C4-2B (cell line): Measurements from ENCODE around the gene LAMC3.

Source experiments
- H3K27ac ChIP-seq: fragments of 450-650 bp; 2 replicates; pipeline ENCODE4 v1.5.1; 2017
- ZFX ChIP-seq: fragments of 450-650 bp; IDR thresholded peaks from 2 replicates; pipeline ENCODE4 v1.6.1; 2017
- TF ChIP-seq, protein P1 (sequence below): fragments of 450-650 bp; conservative IDR thresholded peaks from 2 replicates; pipeline ENCODE4 v1.5.1; 2017; ENCODE audit warnings: mild to moderate bottlenecking

The LAMC3 gene

DNA sequence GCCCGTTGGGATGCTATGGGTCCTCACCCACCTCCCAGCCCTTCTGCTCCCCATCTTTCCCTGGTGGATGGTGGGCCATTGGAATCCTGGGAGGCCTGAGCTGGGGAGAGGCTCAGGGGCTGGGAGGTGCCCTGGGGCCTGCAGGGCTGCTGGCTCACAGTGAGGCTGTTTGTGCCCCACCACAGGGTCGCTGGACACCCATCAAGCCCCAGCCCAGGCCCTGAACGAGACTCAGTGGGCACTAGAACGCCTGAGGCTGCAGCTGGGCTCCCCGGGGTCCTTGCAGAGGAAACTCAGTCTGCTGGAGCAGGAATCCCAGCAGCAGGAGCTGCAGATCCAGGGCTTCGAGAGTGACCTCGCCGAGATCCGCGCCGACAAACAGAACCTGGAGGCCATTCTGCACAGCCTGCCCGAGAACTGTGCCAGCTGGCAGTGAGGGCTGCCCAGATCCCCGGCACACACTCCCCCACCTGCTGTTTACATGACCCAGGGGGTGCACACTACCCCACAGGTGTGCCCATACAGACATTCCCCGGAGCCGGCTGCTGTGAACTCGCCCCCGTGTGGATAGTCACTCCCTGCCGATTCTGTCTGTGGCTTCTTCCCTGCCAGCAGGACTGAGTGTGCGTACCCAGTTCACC lies 82.5 kb downstream of the LAMC3 start:
- TF ChIP-seq ZFX = no peak
- TF ChIP-seq, protein P1, sequence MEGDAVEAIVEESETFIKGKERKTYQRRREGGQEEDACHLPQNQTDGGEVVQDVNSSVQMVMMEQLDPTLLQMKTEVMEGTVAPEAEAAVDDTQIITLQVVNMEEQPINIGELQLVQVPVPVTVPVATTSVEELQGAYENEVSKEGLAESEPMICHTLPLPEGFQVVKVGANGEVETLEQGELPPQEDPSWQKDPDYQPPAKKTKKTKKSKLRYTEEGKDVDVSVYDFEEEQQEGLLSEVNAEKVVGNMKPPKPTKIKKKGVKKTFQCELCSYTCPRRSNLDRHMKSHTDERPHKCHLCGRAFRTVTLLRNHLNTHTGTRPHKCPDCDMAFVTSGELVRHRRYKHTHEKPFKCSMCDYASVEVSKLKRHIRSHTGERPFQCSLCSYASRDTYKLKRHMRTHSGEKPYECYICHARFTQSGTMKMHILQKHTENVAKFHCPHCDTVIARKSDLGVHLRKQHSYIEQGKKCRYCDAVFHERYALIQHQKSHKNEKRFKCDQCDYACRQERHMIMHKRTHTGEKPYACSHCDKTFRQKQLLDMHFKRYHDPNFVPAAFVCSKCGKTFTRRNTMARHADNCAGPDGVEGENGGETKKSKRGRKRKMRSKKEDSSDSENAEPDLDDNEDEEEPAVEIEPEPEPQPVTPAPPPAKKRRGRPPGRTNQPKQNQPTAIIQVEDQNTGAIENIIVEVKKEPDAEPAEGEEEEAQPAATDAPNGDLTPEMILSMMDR = no peak

DNA sequence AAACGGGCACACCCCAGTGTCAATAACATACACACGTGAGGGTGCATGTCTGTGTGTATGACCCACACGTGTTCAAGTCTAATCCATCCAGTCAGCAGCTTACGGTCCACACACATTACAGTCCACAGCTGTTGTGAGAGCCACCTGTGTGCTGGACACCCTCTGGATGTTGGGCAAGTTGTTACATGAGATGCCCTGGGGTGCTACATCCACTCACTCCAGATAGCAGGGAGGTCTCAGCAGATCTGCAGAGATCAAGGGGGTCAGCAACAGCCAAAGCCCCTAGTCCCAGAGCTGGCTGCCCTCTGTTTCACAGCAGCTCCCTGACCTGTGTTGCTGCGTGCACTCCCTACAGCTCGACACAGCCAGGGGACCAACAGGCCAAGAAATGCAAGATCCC lies 83.1 kb downstream of the LAMC3 start:
- H3K27ac ChIP-seq = peak overlapping the region; percentile 49
- TF ChIP-seq, protein P1 = no peak
- TF ChIP-seq ZFX = no peak

More for the DNA sequence above, 82.5 kb downstream of the LAMC3 start:
- no peak overlapping the region; the same call in 1 of the 2 replicates for H3K27ac ChIP-seq

DNA sequence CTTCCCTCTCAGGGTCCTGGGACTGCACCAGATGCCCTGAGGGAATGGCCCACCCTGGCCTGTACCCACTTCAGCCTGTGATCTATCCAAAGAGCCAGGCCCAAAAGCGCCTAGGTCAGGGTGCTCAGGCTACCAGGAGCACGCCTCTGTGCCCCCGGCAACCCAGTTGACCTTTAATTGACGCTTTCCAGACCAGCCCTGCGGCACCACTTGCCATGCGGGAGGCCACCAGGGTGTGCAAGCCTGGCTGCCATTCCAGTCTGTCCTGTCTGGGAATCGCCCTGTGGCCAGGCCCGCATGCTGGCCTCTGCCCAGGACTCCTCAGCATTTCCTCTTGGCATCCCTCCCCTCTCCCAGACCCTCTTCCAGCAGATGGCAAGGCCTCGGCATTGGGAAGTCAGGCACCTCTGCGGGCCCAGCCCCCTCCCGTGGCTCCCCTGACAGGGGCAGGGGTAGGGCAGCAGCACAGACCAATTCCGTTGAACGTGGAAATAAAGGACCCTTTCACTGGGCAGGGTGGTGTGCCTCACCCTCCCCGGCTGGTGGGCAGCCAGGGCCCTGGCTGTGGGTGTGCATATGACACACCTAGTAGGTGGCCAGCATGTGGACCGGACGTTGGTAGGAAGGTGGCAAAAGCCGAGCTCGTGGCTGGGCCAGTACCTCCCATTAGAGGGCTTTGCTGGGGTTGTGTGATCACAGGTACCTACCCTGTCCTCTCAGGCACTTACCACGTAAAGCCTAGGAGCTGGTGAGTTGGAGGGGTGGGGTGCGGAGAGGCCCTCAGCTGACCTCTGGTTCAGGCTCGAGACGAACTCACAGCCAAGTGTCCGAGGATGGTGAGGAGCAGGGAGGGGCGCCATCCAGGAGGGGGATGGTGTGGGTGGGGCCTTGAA lies 83.8 kb downstream of the LAMC3 start:
- peak overlapping the region; percentile 49 for H3K27ac ChIP-seq
- TF ChIP-seq, protein P1 = no peak
- TF ChIP-seq ZFX = peak; percentile 24; the same call in 1 of the 2 replicates

DNA sequence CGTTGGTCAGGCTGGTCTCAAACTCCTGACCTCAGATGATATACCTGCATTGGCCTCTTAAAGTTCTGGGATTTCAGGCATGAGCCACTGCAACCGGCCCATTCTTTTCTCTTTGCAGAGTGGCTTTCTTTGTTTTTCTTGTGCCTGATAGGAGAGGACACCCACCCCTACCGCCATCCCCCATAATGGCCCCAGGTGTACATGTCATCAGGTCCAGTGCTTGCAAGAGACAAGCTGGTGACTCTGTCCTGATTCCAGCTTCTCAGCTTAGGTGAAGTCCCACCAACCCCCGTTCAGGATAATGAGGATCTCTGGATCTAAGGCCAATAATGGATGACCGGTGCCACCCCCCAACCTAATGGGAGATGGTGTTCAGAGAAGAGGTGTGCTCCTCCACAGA lies 85.0 kb downstream of the LAMC3 start:
- H3K27ac ChIP-seq = no peak overlapping the region
- no peak for TF ChIP-seq ZFX
- TF ChIP-seq, protein P1 = no peak

DNA sequence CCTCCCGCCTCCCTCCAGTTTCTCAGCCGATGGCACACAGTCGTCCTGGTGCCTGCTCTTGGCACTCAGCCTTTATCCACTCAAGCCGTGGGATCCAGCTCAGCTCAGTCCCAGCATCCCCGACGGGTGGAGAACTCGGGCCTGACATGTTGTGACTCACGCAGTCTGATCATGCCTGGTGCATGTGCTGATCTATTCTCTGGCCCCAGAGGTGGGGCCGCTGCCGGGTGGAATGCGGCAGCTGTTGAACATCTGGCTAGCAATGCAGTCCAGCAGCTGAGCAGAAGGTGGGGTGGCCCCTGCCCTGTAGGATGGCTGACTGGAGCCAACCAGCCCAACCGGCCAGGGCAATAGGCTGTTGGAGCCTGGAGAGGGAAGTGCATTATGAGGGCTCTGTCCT lies 85.6 kb downstream of the LAMC3 start:
- no peak for TF ChIP-seq ZFX
- TF ChIP-seq, protein P1 = no peak
- no peak overlapping the region for H3K27ac ChIP-seq

DNA sequence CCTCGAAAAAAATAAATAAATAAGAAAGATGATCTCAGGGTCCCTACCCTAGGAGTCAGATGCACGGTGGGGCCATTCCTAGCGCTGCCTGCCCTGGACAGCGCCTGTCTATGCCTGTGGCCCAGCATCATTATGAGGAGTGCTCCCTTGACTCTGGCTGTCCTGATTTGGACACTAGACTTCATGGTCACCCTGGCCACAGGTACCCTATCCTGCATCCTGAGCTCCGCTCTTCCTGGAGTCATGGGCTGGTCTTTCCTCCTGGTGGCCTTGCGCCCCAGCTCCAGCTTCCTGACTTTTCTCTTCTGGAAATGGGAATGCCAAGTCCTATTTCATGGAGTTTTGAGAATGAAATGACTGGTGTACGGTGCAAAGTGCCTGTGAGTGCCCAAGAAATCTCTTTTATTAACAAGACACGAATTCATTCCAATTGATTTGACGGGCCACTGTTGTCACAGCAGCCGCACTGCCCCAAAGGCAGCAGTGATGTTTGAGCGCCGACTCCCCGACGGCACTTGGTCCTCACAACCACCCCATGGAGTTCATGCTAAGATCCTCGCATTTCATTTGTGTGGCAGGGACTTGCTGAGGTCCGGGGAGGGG lies 86.8 kb downstream of the LAMC3 start:
- no peak for TF ChIP-seq ZFX
- TF ChIP-seq, protein P1 = no peak
- peak overlapping the region; percentile 82; the same call in 1 of the 2 replicates for H3K27ac ChIP-seq
